ENCODE results near the gene MEX3A. TPM values are rescaled to one million over a fixed set of nuclear protein-coding genes. Genes with fewer than 3 reads are reported as not detected.

Gene MEX3A
- total and polyA plus RNA-seq, 8 donors = 0.86 to 59.0 (median 48.8) TPM

DNA sequence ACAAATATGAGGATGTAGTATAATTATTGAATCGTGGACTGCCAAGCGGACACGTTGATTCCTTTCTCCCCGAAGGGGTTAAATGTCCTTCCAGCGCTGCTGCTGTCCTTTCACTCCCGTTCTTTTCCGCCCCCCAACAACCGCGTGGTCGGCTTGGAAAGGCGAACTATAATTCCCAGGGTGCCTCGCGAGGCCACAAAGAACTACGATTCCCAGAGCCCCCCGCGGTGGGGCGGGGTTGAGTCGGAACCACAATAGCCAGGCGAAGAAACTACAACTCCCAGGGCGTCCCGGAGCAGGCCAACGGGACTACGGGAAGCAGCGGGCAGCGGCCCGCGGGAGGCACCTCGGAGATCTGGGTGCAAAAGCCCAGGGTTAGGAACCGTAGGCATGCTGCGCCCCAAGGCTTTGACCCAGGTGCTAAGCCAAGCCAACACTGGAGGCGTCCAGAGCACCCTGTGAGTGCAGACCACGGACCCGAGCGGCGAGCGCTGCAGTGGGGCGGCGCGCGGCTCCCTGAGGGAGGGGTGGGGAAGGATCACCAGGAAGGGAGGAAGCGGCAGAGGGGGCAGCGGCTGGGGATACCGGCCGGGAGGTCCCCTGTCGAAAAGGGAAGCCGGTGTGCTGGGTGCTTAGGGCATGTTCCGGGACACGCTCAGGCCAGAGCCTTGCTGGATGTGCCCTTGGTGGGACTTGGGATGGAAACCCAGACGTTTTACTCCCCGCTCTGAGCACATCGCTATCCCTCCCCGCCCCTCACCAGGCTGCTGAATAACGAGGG is 27.6 kb downstream of the MEX3A start, which contains the start of gene LAMTOR2:
LAMTOR2 (plus strand) TSS at position 283 of the 781 bp plus-strand sequence; CDS start at position 391, 108 bp downstream.
- DNase-seq (peak; percentile 98 to 99 (median 98)), ATAC-seq (peak; percentile 93)
- Histone ChIP-seq H3K9me3 (no peaks in the 10 kb centered on the region), H3K4me1 (peaks cover 7 to 29% of the 10 kb centered on the region in 2 donors), H3K27ac (peak within 1 kb of the TSS; percentile 92), H3K36me3 (peaks cover 0 to 19% of the 10 kb centered on the region in 2 donors), H3K27me3 (no peaks in the 10 kb centered on the region), H3K4me3 (peak within 1 kb of the TSS; percentile 59 to 63)
- intact Hi-C loops (cut with DNase I) = no loop called here
- TF ChIP-seq, protein P1, sequence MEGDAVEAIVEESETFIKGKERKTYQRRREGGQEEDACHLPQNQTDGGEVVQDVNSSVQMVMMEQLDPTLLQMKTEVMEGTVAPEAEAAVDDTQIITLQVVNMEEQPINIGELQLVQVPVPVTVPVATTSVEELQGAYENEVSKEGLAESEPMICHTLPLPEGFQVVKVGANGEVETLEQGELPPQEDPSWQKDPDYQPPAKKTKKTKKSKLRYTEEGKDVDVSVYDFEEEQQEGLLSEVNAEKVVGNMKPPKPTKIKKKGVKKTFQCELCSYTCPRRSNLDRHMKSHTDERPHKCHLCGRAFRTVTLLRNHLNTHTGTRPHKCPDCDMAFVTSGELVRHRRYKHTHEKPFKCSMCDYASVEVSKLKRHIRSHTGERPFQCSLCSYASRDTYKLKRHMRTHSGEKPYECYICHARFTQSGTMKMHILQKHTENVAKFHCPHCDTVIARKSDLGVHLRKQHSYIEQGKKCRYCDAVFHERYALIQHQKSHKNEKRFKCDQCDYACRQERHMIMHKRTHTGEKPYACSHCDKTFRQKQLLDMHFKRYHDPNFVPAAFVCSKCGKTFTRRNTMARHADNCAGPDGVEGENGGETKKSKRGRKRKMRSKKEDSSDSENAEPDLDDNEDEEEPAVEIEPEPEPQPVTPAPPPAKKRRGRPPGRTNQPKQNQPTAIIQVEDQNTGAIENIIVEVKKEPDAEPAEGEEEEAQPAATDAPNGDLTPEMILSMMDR (IDR thresholded peaks at IDR 0.05) = no peak

DNA sequence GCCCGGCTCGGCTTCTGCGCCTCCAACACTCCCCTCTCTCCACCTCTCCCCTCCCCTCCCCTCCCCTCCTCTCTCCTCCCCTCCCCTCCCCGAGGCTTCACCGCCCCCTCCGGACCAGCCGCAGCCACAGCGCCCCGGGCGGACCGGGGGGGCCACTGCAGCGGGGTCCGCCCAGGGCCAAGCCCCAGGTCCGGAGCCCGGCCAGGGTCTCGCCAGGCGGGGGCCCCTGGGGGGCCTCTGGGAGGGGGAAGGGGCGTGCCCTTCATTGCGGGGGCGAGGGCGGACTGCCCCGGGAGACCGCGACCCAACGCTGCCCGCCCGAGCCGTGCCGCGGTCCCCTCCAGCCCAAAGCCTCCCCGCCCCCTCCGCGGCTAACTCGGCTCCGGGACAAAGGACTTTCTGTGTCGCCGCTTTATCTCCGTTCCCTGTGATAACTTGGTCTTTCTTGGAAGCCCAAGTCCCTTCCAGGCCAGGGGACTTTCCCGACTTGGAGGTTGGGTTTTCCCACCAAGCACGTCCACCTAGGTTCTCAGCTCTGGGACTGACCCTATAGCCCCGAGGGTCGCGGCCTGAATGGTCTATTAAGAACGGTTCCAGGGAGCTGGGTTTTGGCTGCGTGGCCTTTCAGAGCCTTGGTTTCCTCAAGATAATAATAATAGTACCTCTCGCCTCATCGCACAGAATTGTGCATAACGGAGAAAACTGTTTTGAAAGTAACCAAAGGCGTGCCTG is 28.3 kb downstream of the MEX3A start, which contains the start of gene UBQLN4:
UBQLN4 (minus strand) TSS at position 31 of the 732 bp plus-strand sequence. CDS start 97 bp downstream, outside the sequence.
- Histone ChIP-seq H3K27ac (peak within 1 kb of the TSS; percentile 92), H3K4me1 (peaks cover 7 to 29% of the 10 kb centered on the region in 2 donors), H3K4me3 (peak within 1 kb of the TSS; percentile 62 to 63), H3K9me3 (no peaks in the 10 kb centered on the region), H3K27me3 (no peaks in the 10 kb centered on the region), H3K36me3 (peaks cover 0 to 25% of the 10 kb centered on the region in 2 donors)
- ATAC-seq = peak; percentile 88
- TF ChIP-seq, protein P1 (IDR thresholded peaks at IDR 0.05) = peak; percentile 50 to 73
- peak; percentile 82 to 95 (median 92) for DNase-seq
- intact Hi-C loops (cut with DNase I) = no loop called here

DNA sequence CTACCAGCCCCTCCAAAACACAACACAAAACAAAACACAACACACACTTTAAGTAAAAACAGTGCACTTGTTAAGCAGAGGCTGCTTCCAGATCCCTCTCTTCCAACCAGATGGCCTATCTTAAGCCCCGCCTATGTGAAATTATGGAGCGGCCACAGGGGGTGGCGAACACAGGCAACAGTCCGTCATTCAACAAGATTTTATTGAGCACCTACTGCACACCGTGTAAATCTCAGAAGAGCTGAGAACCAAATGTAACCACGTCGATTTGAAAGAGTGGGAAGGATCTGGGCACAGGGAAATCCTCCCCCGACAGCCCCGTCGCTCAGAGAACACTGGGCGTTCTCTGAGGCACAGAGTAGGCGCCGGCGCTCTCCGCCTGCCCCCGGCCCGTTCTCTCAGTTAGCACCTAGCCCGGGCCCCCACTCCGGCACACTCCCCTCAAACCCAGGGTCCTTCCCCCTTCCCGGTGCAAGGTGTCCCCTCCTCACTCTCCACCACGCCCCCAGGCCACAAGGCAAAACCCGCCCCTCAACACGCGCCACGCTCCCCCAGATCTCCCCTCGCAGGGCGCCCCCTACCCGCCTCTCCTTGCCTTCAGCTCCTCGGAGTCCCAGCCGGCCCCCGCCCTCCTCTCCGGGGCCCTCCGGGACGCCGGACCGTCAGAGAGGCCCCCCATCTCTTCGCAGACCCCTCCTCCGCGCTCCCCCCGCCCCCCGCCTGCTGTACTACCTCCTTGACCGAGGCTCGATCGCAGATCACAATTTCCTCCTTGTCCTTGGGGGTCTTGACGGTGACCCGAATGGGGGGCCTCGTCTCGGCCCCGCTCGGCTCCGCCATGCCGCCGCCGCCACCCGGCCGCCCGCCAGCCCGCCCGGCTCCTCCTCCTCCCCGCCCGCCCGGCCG is 29.1 kb downstream of the MEX3A start:
- DNase-seq (peak; percentile 49 to 86 (median 71)), ATAC-seq (peak; percentile 15)
- peak overlapping the region; percentile 62 to 63 for H3K4me3 ChIP-seq
- peaks cover 0 to 33% of the 10 kb centered on the region in 2 donors for H3K36me3 ChIP-seq
- H3K27me3 ChIP-seq = no peaks in the 10 kb centered on the region
- TF ChIP-seq, protein P1 (IDR thresholded peaks at IDR 0.05) = peak in 1 of 2 donors; percentile 10
- no peaks in the 10 kb centered on the region for H3K9me3 ChIP-seq
- intact Hi-C loops (cut with DNase I) = no loop called here
- H3K27ac ChIP-seq = peak overlapping the region; percentile 92
- peaks cover 7 to 29% of the 10 kb centered on the region in 2 donors for H3K4me1 ChIP-seq

DNA sequence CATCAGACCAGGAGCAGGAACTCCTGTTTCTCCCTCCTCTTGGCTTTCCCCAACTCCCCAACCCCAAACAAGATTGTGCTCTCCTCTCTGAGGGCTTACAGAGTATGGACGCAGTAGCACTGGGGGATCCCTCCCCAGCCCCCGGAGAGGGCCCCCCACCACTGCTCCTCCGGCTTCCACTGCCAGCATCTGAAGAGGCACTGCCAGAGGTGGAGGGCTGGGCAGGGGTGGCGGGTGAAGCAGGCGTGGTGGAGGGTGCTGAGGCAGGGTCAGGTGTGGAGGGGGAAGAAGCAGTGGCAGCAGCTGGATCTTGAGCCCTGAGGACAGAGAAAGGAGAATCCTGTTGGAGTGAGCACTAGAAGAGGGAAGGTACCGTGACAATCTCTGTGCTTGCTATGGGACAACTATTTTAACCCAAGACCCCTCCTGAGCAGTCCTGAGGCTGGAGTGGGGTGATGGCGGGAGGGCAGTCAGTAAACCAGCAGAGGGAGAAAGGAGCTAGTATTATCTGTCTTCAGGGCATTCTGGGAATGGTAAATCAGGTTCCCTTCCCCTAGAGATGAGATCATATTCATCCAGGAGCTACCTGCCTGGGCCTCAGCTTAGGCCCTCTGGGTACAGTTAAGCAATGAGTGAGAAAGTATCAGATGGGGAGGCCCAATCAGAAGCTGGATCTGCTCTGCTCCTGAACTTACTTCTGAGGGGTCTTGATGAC is 31.1 kb downstream of the MEX3A start:
- TF ChIP-seq, protein P1 (IDR thresholded peaks at IDR 0.05) = no peak
- Histone ChIP-seq H3K4me3 (no peak overlapping the region), H3K36me3 (peaks cover 0 to 34% of the 10 kb centered on the region in 2 donors), H3K27ac (no peak overlapping the region), H3K27me3 (no peaks in the 10 kb centered on the region), H3K4me1 (peaks cover 7 to 25% of the 10 kb centered on the region in 2 donors), H3K9me3 (no peaks in the 10 kb centered on the region)
- no peak for DNase-seq
- ATAC-seq = no peak
- intact Hi-C loops (cut with DNase I) = no loop called here

Data from left lung (tissue), 10 donors.